NCI-H460 (cell line): ENCODE results near the gene NFIA. TPM values are rescaled to one million over a fixed set of nuclear protein-coding genes. Genes with fewer than 3 reads are reported as not detected.
"Not testable (repeated sequence)": the region's sequence is repeated elsewhere in the genome, so short reads cannot be mapped to it uniquely, and the experiment has no call there.

ENCODE experiments used
- DNase-seq: peaks from one replicate; pipeline ENCODE4 v3.0.0-alpha.2; 2016; ENCODE audit warnings: low read depth; ENCODE audit errors: extremely low read depth
- total RNA-seq: library from RNA; depleted of rRNA; stranded (reverse); fragments of >200 nt; shearing (Covaris generic); gene quantifications from 2 replicates; pipeline ENCODE4 v1.2.3, GENCODE V29; 2014

Gene NFIA
- total RNA-seq, 1 experiment from 2014 or later, result 16.9 TPM

DNA sequence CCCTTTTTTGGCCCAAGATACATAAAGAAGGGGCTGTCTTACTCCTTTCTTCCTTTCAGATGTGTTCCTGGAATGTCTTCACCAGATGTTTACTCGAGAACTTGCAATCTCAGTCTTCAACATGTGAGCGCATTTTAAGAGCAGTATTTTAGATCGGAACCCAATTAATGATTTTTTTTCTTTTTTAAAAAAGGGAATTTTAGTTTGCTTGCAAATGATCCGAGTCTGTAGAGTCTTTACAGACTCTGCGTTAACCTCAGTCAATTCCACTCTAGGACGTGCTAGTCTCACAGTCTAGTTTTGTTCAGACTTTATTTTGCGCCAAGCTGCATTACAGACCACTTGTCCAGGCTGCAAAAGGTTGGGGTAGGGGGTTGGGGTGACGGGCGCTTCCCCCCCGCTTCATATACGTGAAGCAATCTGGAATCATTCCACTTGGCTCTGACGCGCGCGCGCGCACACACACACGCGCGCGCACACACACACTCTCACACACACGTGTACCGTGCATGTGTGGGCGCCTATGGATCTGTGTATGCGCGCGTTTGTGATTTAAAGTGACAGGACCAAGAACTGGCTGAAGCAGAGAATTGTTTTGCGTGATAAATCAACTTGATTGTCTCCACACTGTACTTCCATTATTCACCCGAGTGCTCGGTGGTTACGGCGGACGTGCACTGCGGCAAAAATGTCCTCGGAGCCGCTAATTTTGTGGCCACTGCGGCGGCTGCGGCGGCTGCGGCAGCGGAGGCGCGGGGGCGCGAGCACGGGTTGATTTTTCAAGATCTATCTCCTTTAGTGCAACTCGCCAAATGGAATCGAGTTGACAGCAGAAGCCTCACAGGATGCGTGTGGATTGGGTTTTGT lies 25.6 kb upstream of the NFIA start:
- peak; percentile 43 for DNase-seq

DNA sequence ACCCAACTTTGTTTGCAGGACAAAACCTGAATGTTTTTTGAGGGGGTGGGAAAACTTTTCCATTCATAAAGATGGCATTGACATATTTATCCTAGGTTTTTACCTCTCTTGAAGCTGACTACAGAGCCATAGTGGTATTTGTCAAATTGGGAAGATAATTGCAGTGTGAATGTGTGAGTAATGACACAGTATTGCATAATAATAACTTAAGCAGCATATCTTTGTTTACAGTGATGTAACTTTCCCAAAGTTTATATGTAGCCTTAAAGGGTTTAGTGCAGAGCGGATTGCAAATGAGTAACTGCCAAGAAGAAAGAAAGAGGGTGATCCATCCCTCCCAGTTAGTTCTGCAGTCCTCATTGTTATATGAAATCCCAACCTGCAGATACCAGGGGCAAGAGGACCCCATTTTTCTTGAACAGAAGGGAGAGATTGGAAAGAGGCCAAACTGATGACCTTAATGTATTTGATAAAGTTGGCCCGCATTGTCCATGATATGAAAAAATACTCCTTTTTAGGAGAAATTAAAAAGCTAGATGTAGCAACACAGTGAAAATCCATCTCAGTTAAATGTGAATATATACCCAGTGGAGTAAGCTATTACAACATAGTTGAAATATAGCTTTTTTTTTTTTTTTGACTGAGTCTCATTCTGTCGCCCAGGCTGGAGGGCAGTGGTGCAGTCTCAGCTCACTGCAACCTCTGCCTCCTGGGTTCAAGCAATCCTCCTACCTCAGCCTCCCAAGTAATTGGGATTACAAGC lies 23.7 kb upstream of the NFIA start:
- DNase-seq, result no peak

DNA sequence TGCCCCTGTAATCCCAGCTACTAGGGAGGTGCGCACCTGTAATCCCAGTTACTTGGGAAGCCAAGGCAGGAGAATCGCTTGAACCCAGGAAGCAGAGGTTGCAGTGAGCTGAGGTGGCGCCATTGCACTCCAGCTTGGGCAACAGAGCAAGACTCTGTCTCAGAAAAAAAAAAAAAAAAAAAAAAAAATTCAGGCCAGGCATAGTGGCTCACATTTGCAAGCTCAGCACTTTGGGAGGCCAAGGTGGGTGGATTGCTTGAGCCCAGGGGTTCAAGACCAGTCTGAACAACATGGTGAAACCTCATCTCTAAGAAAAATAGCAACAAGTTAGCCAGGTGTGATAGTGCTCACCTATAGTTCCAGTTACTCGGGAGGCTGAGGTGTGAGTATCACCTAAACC lies 20.8 kb upstream of the NFIA start:
- DNase-seq, result not testable (repeated sequence)

DNA sequence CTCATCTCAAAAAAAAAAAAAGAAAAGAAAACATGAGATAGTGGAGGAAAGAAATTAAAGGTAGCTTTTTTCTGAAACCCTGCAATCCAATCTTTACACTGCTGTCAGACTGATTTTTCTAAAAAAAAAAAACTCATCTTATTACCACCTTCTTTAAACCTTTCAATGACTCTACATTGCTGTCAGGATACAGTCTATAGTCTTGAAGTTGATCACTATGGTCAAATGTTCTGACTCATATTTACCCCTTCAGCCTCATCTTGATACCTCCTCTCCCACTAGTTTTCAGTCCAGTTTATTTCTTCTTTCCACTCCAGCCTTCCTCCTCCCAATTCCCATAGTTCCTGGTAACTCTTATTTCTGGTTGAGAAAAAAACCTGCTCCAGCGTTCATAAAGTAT lies 17.7 kb upstream of the NFIA start:
- no peak for DNase-seq

DNA sequence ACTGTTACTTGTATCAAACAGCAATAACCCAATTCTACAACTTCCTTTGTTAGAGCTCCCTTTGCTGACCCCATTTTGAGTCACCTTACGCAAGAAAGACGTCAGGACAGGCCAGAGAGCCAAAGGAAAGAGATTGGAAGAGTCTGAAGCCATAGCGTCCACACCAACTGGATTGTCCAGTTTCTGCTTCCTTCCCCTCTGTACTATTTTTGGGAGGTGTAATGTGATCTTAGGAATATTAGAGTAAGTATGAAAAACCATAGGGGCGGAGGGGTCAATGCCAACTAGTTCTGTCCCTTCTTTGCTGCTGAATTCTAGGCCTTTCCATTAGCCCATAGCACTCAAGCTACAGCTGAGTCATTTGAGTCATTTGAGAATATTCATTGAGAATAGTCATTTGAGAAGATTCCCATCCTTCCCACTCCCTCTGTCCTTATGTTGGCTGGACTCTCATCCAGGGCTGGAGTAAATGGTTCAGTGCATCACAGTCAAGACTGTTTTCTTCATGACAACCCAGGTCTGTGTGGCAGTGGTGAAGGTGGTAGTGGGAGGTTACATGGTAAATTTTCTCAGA lies 14.8 kb upstream of the NFIA start:
- DNase-seq, result no peak

DNA sequence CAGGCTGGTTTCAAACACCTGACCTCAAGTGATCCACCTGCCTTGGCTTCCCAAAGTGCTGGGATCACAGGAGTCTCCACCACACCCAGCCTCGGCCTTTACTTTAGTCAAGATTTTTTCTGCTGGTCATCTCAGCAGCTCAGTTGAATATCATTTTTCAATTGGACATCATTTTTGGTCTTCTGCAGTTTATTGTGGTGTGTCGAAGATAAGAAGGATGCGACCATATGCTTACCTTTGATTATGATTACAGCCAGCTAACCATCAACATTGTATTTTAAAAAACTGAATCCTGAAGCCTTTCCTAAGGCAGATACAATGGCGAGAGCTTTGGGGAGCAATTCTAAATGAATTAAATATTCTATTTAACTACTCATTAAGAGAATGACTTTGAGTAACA lies 12.3 kb upstream of the NFIA start:
- no peak for DNase-seq

DNA sequence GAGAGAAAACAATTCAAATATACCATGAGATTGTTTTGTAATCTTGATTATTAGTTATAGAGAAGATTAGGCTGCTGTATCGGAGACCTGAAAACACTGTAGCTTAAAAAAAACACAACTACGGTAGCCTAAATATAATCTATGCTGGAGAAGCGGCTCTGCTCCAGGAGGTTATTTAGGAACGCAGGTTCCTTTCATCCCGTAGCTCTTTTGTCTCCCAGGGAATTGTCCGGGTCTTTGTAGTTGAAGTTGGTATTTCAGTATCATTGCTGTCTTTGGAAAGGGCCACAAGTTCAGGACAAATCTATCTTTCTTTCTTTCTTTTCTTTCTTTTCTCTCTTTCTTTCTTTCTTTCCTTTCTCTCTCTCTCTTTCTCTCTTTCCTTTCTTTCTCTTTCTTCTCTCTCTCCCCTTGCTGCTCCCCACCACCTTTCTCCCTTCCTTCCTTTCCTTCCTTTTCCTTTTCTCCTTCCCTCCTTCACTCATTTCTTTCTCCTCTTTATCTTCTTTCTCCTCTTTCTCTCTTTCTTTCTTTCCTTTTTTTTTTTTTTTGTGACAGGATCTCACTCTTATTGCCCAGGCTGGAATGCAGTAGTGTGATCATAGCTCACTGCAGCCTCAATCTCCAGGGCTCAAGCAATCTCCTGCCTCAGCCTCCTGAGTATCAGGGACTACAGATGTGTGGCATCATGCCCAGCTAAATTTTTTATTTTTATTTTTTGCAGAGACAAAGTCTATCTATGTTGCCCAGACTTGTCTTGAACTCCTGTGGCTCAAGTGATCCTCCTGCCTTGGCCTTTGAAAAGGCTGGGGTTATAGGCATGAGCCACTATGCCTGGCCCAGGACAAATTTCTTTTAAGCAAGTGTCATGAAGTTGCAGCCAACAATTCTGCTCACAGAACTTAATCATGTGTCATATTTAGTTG lies 10.9 kb upstream of the NFIA start:
- no peak for DNase-seq

DNA sequence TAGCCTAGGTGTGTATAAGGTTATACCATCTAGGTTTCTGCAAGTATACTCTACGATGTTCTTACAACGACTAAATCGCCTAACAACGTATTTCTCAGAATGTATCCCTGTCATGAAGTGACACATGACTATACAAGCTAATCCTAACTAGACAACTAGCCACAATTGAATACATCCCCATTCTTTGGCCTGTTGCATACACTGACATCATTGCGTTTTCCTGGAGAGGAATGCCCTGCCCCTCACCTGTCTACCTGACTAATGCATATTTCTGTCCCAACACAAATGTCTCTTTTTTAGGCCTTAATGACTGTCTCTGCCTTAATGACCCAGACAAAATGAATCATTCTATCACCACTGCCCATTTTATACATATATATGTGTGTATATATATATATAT lies 8.5 kb upstream of the NFIA start:
- DNase-seq, result no peak

DNA sequence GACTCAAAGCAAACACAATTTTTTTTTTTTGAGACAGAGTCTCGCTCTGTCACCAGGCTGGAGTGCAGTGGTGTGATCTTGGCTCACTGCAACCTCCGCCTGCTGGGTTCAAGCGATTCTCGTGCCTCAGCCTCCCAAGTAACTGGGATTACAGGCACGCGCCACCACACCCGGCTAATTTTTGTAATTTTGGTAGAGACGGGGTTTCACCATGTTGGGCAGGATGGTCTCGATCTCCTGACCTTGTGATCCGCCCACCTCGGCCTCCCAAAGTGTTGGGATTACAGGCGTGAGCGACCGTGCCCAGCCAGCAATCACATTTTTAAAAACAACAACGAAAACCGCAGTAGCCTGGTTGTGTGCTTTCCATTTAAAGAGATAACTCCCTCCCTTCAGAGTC lies 6.5 kb upstream of the NFIA start:
- DNase-seq, result not testable (repeated sequence)

DNA sequence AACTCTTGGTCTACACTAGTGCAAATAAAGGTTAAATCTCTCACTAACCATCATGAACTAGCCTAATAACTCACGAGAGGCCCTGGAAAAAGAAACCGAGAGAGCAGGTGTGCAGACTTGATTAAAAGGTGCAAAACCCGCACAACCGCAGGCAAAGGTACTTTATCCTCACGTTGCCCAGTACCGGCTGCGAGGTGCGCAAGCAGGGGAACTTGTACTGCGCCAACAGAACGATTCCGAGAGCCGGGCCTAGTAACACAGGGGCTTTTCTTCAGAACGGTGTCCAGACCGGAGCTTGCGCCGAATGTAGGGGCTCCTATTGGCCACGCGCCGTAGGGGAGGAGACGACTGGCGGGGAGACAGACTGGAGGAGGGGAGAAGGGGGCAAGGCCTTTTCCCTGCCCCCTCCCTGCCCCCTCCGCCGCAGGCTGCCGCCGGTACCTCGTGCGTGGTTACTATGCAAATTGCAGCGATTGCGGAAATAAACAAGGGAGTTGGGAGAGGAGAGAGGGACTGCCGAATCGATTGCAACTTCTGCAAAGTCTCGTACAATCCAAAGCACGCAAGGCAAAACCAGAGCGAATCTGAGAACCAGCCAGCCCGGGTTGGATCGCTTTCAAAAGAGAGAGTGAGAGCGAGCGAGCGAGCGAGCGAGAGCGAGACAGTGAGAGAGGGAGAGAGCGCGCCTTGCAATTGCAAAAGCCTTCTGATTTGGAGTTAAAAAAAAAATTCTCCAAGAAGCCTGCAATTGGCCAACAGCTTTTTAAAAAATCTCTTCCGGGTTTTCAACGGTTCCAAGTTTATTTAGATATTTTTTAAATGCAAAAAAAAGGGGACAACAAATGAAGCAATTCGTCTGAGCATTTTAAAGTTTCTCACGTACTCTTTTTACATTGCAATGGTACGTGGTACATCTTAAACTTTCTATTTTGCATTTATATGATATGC lies 5.4 kb upstream of the NFIA start:
- peak; percentile 74 for DNase-seq

DNA sequence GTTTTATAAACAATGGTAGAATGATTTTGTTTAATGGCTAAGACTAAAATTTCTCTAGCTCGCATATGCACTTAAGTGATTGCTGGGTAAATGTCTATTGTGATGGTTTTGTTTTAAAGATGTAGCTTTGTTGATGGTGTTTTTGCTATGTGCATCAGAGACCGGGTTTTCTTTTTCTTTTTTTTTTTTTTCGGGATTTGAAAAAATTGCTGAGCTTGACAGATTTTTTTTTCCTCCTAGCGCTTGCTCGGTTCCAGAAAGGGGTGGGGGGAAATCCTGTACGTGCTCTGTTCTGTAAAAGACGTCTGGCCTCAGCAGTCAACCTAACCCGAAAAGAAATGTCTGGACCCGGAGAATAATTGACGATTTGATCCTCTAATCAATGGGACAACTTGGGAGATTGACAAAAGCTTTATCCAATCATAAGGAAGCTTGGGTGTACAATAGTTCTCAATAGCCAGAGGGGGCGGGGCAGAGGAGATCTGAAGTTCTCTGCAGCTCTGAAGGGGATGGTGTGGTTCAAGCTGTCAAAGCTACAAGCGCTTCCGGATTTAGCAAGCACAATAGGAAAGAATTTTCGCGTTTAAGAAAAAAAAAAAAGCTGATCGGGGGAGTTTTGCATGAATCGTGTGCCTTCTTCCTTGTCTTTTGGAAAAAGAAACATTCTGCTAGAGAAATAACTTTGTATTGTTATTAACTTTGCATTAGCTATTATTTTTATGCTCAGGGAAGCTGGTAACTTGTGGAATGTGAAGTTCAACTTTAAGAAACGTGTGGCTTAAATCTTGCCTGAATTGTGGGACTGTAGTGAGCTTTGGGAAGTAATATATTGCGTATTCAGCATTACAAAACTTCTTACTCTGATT lies 4.5 kb upstream of the NFIA start:
- DNase-seq, result peak; percentile 100

DNA sequence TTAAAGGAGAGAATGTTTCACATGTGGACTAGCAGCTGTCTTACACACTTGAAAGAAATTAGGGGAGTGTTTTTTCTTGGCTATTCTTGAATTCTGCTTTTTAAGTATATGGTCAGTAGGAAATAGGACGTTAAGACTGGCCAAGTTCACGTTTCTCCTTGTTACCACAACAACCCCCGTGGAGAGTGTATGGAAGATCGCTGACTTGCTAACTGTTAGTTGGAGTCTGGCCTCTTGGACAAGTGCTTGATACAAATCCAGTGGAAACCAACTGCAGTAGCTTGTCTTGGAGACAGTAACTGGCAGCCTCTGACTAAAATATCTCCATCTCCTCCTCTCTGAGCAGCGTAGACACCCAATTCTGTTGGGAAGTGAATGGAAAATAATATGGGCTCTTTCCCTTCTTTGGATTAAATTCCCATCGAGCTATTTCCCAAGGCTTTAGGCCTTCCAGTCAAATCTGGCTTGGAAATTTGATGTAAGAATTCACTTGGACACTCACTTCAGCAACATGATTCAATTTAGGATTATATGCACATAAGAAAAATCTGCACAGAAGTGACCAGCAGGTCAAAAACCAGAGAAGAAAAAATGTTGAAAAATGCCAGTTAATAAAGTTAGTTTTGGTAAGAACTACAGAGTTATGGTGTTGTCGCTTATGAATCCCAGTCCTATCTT lies 3.6 kb upstream of the NFIA start:
- DNase-seq, result no peak

DNA sequence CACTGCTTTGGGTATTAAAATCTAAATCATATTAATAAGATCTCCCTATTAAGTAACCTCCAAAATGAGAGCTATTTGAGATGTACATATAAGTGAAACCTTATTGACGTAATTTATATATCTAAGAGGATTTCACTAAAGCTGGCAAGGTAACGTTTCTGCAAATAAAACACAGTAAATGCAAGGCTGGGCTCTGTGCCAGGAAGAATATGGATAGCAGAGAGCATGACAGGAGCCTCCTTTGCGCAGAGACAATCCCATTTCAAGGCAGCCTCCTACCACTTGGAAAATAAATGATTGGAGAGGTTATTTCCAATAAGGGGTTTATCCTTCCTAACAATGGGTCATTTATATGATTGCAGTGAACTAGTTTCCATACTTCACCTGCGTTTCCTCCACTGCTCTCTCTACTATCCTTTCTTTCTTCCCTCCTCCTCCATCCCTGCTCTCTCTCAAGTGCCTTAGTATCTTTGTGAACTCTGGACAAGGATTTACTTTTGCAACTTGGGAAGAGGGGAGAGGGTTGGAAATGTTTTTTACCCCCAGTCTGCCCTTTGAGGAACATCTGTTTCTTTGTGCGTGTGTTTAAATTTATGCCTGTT lies 3.0 kb upstream of the NFIA start:
- DNase-seq, result no peak

DNA sequence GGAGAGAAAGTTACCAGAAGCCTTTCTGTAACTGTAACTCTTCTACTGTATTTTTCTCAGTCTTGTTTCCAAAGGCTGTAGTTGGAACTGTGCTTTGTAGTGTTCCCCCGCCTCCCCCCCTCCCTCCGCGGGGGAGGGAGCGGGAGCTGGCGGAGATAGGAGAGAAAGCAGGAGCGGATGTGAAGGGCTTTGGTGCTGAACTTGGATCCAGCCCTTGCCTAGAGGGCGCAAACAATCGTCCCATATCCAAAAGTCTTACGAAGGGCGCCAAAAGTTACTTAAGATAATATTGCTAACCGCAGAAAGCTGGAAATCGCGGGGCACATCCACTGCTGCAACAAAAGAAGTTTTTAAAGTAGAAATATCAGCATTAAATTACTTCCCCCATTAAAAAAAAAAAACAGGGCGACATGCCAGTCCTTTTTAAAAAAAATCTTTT lies 2.4 kb upstream of the NFIA start:
- peak; percentile 76 for DNase-seq

DNA sequence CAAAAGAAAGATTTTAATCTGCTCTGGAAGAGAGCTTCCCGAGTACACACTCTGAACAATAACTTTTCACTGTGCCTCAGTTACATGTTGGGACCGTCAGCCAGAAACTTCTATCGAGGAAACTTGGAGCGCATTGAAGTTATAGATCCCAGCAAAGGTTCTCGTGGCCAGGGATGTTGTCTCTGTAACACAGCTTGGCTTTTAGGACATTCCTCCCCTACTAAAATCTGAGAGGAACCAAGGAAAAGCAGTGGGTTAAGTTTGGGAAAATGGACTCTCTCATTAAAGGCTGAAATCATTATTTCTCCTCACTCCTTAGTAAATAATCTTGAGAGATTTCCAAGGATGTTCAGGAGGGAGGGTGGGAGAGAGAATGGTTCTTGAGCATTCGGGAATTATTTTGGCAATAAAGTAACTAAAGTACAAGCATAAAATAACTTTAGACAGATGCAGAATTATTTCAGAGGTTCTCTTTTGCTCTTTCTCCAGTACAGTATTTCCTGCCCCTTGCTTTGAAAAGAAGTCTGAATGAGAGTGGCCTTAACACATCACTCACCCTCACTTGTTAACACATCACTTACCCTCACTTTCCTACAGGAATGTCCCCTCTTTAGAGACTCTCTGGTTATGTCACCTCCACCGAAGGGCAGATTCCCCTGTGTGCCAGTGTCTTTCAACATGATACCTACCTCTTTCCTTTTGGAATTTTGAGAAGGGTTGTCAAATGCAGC lies 1.8 kb upstream of the NFIA start:
- no peak for DNase-seq

DNA sequence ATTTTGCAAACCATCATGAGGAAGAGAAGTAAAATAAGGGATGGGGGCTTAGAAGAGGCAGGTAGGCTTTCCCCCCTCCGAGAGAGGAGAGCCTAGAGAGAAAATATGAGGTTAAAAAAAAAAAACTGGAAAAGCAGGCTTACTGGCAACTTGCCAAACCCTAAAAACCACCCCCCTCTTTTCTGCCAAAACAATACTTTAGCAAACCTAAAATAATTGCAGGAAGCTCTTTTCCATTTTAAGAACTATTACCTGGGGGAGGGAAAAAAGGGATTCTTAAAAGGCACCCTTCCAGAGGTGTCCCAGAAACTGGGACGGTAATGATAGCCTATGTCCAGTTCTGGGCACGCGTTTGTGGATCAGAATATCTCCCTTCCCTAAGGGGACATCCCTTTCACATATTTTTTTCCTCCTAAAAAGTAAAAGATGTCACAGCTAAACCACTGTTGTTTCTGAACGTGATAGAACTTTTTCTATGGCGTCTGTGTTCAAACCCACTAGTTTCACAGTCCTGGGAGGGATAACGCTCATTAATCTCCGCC lies 1.1 kb upstream of the NFIA start:
- no peak for DNase-seq
